Neutrophil (primary cell): ENCODE measurements around the gene KRT81.

ENCODE experiments used
- H3K27ac ChIP-seq: fragments of 200-600 bp; sonication (generic); 2 replicates; pipeline ENCODE4 v1.5.1; 2016; ENCODE audit warnings: mild to moderate bottlenecking, moderate library complexity
- H3K27me3 ChIP-seq: fragments of 200-600 bp; sonication (generic); 2 replicates; pipeline ENCODE4 v1.6.0; 2016; ENCODE audit warnings: mild to moderate bottlenecking
- H3K36me3 ChIP-seq: fragments of 200-600 bp; sonication (generic); 2 replicates; pipeline ENCODE4 v1.5.1; 2017
- H3K4me1 ChIP-seq, 2 experiments: fragments of 200-600 bp in 1 of 2; sonication (generic) in 1 of 2; 1 replicate in 1 of 2; 2 replicates in 1 of 2; pipeline versions ENCODE4 v1.5.1 to v1.6.1; 2013 to 2016; ENCODE audit warnings: low read depth in 1 of 2, low read length in 1 of 2, mild to moderate bottlenecking in 1 of 2, moderate library complexity in 1 of 2; ENCODE audit not compliant: control insufficient read depth in 1 of 2, insufficient read depth in 1 of 2
- H3K4me3 ChIP-seq, 2 experiments: fragments of 200-600 bp in 1 of 2; sonication (generic) in 1 of 2; 1 replicate in 1 of 2; 2 replicates in 1 of 2; pipeline ENCODE4 v1.5.1; 2013 to 2016; ENCODE audit warnings: low read depth in 1 of 2, low read length in 1 of 2, mild to moderate bottlenecking in 1 of 2, moderate library complexity in 1 of 2
- H3K9me3 ChIP-seq: fragments of 200-600 bp; sonication (generic); 2 replicates; pipeline ENCODE4 v1.5.1; 2016
- CTCF ChIP-seq: fragments of 200-600 bp; sonication (generic); IDR thresholded peaks from 2 replicates; pipeline ENCODE4 v1.5.1; 2016; ENCODE audit warnings: antibody characterized with exemption

The KRT81 gene

GRCh38 chr12:52322069-52322468, 30.7 kb upstream of the KRT81 start:
- no peak for TF ChIP-seq CTCF
- H3K4me1 ChIP-seq, result no peaks in the 10 kb centered on the region
- H3K27me3 ChIP-seq, result peaks cover 84% of the 10 kb centered on the region
- no peaks in the 10 kb centered on the region for H3K9me3 ChIP-seq
- H3K27ac ChIP-seq, result no peak overlapping the region
- H3K4me3 ChIP-seq, result no peak overlapping the region
- H3K36me3 ChIP-seq, result no peaks in the 10 kb centered on the region

GRCh38 chr12:52321418-52321817, 30.1 kb upstream of the KRT81 start:
- Histone ChIP-seq H3K27me3 (peaks cover 79% of the 10 kb centered on the region), H3K4me3 (no peak overlapping the region), H3K4me1 (no peaks in the 10 kb centered on the region), H3K27ac (no peak overlapping the region), H3K9me3 (no peaks in the 10 kb centered on the region), H3K36me3 (no peaks in the 10 kb centered on the region)
- no peak for TF ChIP-seq CTCF

GRCh38 chr12:52320784-52321400, 29.6 kb upstream of the KRT81 start, which contains the start of gene KRT83:
Gene KRT83, minus strand, starts transcription at chr12:52321398. Its CDS starts 63 bp downstream, at chr12:52321335.
- TF ChIP-seq CTCF, result no peak
- Histone ChIP-seq H3K27me3 (peaks cover 74% of the 10 kb centered on the region), H3K27ac (no peak within 1 kb of the TSS), H3K4me3 (no peak within 1 kb of the TSS), H3K4me1 (no peaks in the 10 kb centered on the region), H3K36me3 (no peaks in the 10 kb centered on the region), H3K9me3 (no peaks in the 10 kb centered on the region)

- H3K4me3 ChIP-seq, result no peak overlapping the region
- no peaks in the 10 kb centered on the region for H3K36me3 ChIP-seq
- no peaks in the 10 kb centered on the region for H3K9me3 ChIP-seq
- no peak for TF ChIP-seq CTCF
- H3K4me1 ChIP-seq, result no peaks in the 10 kb centered on the region
- H3K27me3 ChIP-seq, result peaks cover 63% of the 10 kb centered on the region
- H3K27ac ChIP-seq, result no peak overlapping the region
Measured at GRCh38 chr12:52319097-52319496, 27.8 kb upstream of the KRT81 start.

- H3K4me1 ChIP-seq, result no peaks in the 10 kb centered on the region
- H3K27ac ChIP-seq, result no peak overlapping the region
- no peaks in the 10 kb centered on the region for H3K36me3 ChIP-seq
- TF ChIP-seq CTCF, result no peak
- no peak overlapping the region for H3K4me3 ChIP-seq
- no peaks in the 10 kb centered on the region for H3K9me3 ChIP-seq
- peaks cover 62% of the 10 kb centered on the region for H3K27me3 ChIP-seq
Measured at GRCh38 chr12:52318241-52318990, 27.1 kb upstream of the KRT81 start.
